Measurements from ENCODE around the gene FYB1. TPM values are rescaled to one million over a fixed set of nuclear protein-coding genes. Genes with fewer than 3 reads are reported as not detected.

FYB1 gene
- total RNA-seq, 1 donor from 2014 or later, result 0.11 TPM

- Mint-ChIP-seq H3K9me3 (ENCODE audit: unreplicated experiment) (no peaks in the 10 kb centered on the region), H3K27ac (ENCODE audit: unreplicated experiment) (peak overlapping the region; percentile 97), H3K27me3 (ENCODE audit: low read depth, unreplicated experiment) (no peaks in the 10 kb centered on the region), H3K4me1 (ENCODE audit: low read depth, unreplicated experiment) (peaks cover 26% of the 10 kb centered on the region), H3K36me3 (ENCODE audit: low read depth, unreplicated experiment) (peaks cover 2% of the 10 kb centered on the region), H3K4me3 (ENCODE audit: unreplicated experiment) (no peak overlapping the region)
- H4K20me1 ChIP-seq (ENCODE audit: insufficient read depth, low read length), result no peaks in the 10 kb centered on the region
- peak overlapping the region; percentile 59 for H3K4me2 ChIP-seq (ENCODE audit: low read length)
- no peak overlapping the region for H3K4me3 ChIP-seq (ENCODE audit: insufficient read depth, low read depth, low read length)
- H3K27me3 ChIP-seq (ENCODE audit: insufficient read depth, low read length), result no peaks in the 10 kb centered on the region
- H3K27ac ChIP-seq (ENCODE audit: low read depth, low read length), result peak overlapping the region; percentile 95
- FAIRE-seq, result peak; percentile 41
- peaks cover 30% of the 10 kb centered on the region for H3K4me1 ChIP-seq (ENCODE audit: insufficient read depth, low read length)
- no peaks in the 10 kb centered on the region for H3K79me2 ChIP-seq (ENCODE audit: insufficient read depth, low read length)
- H3K36me3 ChIP-seq (ENCODE audit: insufficient read depth, low read length), result no peaks in the 10 kb centered on the region
- H3K9me3 ChIP-seq (ENCODE audit: insufficient read depth, low read depth, low read length), result no peaks in the 10 kb centered on the region
- TF ChIP-seq CTCF (IDR thresholded peaks at IDR 0.05; ENCODE audit: insufficient read depth, low read depth, low read length) (no peak), EZH2 (IDR thresholded peaks at IDR 0.05; ENCODE audit: insufficient read depth, low read length) (no peak)
- peak overlapping the region; percentile 68 for H3K9ac ChIP-seq (ENCODE audit: low read length)
- peak overlapping the region; percentile 11 for H2AFZ ChIP-seq (ENCODE audit: low read depth, low read length)
- DNase-seq (ENCODE audit: low read depth), result peak; percentile 93
Observed at GRCh38 chr5:39100851-39101396, 118.4 kb downstream of the FYB1 start.

GRCh38 chr5:39100301-39100850 lies 119.0 kb downstream of the FYB1 start:
- Histone ChIP-seq H3K4me1 (ENCODE audit: insufficient read depth, low read length) (peaks cover 30% of the 10 kb centered on the region), H3K9me3 (ENCODE audit: insufficient read depth, low read depth, low read length) (no peaks in the 10 kb centered on the region), H3K9ac (ENCODE audit: low read length) (peak overlapping the region; percentile 43), H3K4me3 (ENCODE audit: insufficient read depth, low read depth, low read length) (no peak overlapping the region), H3K4me2 (ENCODE audit: low read length) (peak overlapping the region; percentile 59), H3K36me3 (ENCODE audit: insufficient read depth, low read length) (no peaks in the 10 kb centered on the region), H4K20me1 (ENCODE audit: insufficient read depth, low read length) (no peaks in the 10 kb centered on the region), H3K27ac (ENCODE audit: low read depth, low read length) (peak overlapping the region; percentile 95), H3K79me2 (ENCODE audit: insufficient read depth, low read length) (no peaks in the 10 kb centered on the region), H3K27me3 (ENCODE audit: insufficient read depth, low read length) (no peaks in the 10 kb centered on the region), H2AFZ (ENCODE audit: low read depth, low read length) (no peak overlapping the region)
- peak overlapping the region; percentile 97 for H3K27ac Mint-ChIP-seq (ENCODE audit: unreplicated experiment)
- FAIRE-seq (no peak), DNase-seq (ENCODE audit: low read depth) (no peak)
- no peaks in the 10 kb centered on the region for H3K9me3 Mint-ChIP-seq (ENCODE audit: unreplicated experiment)
- TF ChIP-seq CTCF (IDR thresholded peaks at IDR 0.05; ENCODE audit: insufficient read depth, low read depth, low read length), result no peak
- H3K4me1 Mint-ChIP-seq (ENCODE audit: low read depth, unreplicated experiment), result peaks cover 26% of the 10 kb centered on the region
- no peaks in the 10 kb centered on the region for H3K27me3 Mint-ChIP-seq (ENCODE audit: low read depth, unreplicated experiment)
- H3K4me3 Mint-ChIP-seq (ENCODE audit: unreplicated experiment), result no peak overlapping the region
- peaks cover 2% of the 10 kb centered on the region for H3K36me3 Mint-ChIP-seq (ENCODE audit: low read depth, unreplicated experiment)

- H3K27me3 Mint-ChIP-seq (ENCODE audit: low read depth, unreplicated experiment), result no peaks in the 10 kb centered on the region
- no peak overlapping the region for H3K4me3 ChIP-seq (ENCODE audit: insufficient read depth, low read depth, low read length)
- no peak overlapping the region for H3K27ac ChIP-seq (ENCODE audit: low read depth, low read length)
- no peaks in the 10 kb centered on the region for H4K20me1 ChIP-seq (ENCODE audit: insufficient read depth, low read length)
- no peak overlapping the region for H2AFZ ChIP-seq (ENCODE audit: low read depth, low read length)
- H3K4me2 ChIP-seq (ENCODE audit: low read length), result no peak overlapping the region
- no peak overlapping the region for H3K9ac ChIP-seq (ENCODE audit: low read length)
- FAIRE-seq (no peak), DNase-seq (ENCODE audit: low read depth) (no peak)
- H3K9me3 Mint-ChIP-seq (ENCODE audit: unreplicated experiment), result no peaks in the 10 kb centered on the region
- H3K36me3 ChIP-seq (ENCODE audit: insufficient read depth, low read length), result no peaks in the 10 kb centered on the region
- H3K4me1 ChIP-seq (ENCODE audit: insufficient read depth, low read length), result peaks cover 30% of the 10 kb centered on the region
- no peaks in the 10 kb centered on the region for H3K79me2 ChIP-seq (ENCODE audit: insufficient read depth, low read length)
- TF ChIP-seq CTCF (IDR thresholded peaks at IDR 0.05; ENCODE audit: insufficient read depth, low read depth, low read length), result no peak
- no peak for TF ChIP-seq EZH2 (IDR thresholded peaks at IDR 0.05; ENCODE audit: insufficient read depth, low read length)
- peaks cover 2% of the 10 kb centered on the region for H3K36me3 Mint-ChIP-seq (ENCODE audit: low read depth, unreplicated experiment)
- H3K4me3 Mint-ChIP-seq (ENCODE audit: unreplicated experiment), result no peak overlapping the region
- H3K9me3 ChIP-seq (ENCODE audit: insufficient read depth, low read depth, low read length), result no peaks in the 10 kb centered on the region
- no peak overlapping the region for H3K27ac Mint-ChIP-seq (ENCODE audit: unreplicated experiment)
- H3K27me3 ChIP-seq (ENCODE audit: insufficient read depth, low read length), result no peaks in the 10 kb centered on the region
- peaks cover 26% of the 10 kb centered on the region for H3K4me1 Mint-ChIP-seq (ENCODE audit: low read depth, unreplicated experiment)
Observed at GRCh38 chr5:39099831-39100230, 119.5 kb downstream of the FYB1 start.
